ENCODE measurements around the gene BDKRB2. TPM values are rescaled to one million over a fixed set of nuclear protein-coding genes. Genes with fewer than 3 reads are reported as not detected.

Gene BDKRB2
- polyA plus RNA-seq, 1 donor from 2014 or later: not detected

GRCh38 chr14:96237641-96238040 is 33.0 kb downstream of the BDKRB2 start:
- Histone ChIP-seq H2AFZ (ENCODE audit: low read depth, low read length) (no peak overlapping the region), H3K36me3 (ENCODE audit: insufficient read depth, low read length) (no peaks in the 10 kb centered on the region), H3K27me3 (ENCODE audit: insufficient read depth, low read depth, low read length) (no peaks in the 10 kb centered on the region), H4K20me1 (ENCODE audit: insufficient read depth) (no peaks in the 10 kb centered on the region), H3K9me2 (ENCODE audit: insufficient read depth, low read length) (no peaks in the 10 kb centered on the region), H3K4me3 (ENCODE audit: low read length) (no peak overlapping the region), H3K27ac (ENCODE audit: low read length) (no peak overlapping the region), H3K4me2 (ENCODE audit: low read length) (no peak overlapping the region), H3F3A (ENCODE audit: insufficient read depth, low read length, poor library complexity, severe bottlenecking) (no peaks in the 10 kb centered on the region), H3K9ac (ENCODE audit: low read length) (no peak overlapping the region), H3K79me2 (replicated peaks; ENCODE audit: insufficient read depth, low read length) (no peaks in the 10 kb centered on the region), H3K9me3 (ENCODE audit: low read length) (no peaks in the 10 kb centered on the region)
- TF ChIP-seq REST (IDR thresholded peaks at IDR 0.05; ENCODE audit: borderline replicate concordance): no peak
- TF ChIP-seq EP300 (conservative IDR thresholded peaks at IDR 0.05; ENCODE audit: poor library complexity, severe bottlenecking): no peak
- TF ChIP-seq MXI1 (conservative IDR thresholded peaks at IDR 0.05; ENCODE audit: poor library complexity, severe bottlenecking): no peak
- TF ChIP-seq TAF1 (IDR thresholded peaks at IDR 0.05; ENCODE audit: low read depth): no peak
- TF ChIP-seq CTCF (IDR thresholded peaks at IDR 0.05; ENCODE audit: poor library complexity, severe bottlenecking): no peak
- TF ChIP-seq RAD21 (conservative IDR thresholded peaks at IDR 0.05): no peak

- no peaks in the 10 kb centered on the region for H3F3A ChIP-seq (ENCODE audit: insufficient read depth, low read length, poor library complexity, severe bottlenecking)
- no peaks in the 10 kb centered on the region for H3K36me3 ChIP-seq (ENCODE audit: insufficient read depth, low read length)
- no peaks in the 10 kb centered on the region for H3K27me3 ChIP-seq (ENCODE audit: insufficient read depth, low read depth, low read length)
- no peaks in the 10 kb centered on the region for H3K9me2 ChIP-seq (ENCODE audit: insufficient read depth, low read length)
- no peak overlapping the region for H3K9ac ChIP-seq (ENCODE audit: low read length)
- H3K27ac ChIP-seq (ENCODE audit: low read length): no peak overlapping the region
- H3K4me3 ChIP-seq (ENCODE audit: low read length): no peak overlapping the region
- TF ChIP-seq MXI1 (conservative IDR thresholded peaks at IDR 0.05; ENCODE audit: poor library complexity, severe bottlenecking) (no peak), EP300 (conservative IDR thresholded peaks at IDR 0.05; ENCODE audit: poor library complexity, severe bottlenecking) (no peak), SMC3 (conservative IDR thresholded peaks at IDR 0.05; ENCODE audit: poor library complexity) (no peak), CTCF (IDR thresholded peaks at IDR 0.05; ENCODE audit: poor library complexity, severe bottlenecking) (no peak), TAF1 (IDR thresholded peaks at IDR 0.05; ENCODE audit: low read depth) (no peak), POLR2AphosphoS5 (IDR thresholded peaks at IDR 0.05) (no peak), RAD21 (conservative IDR thresholded peaks at IDR 0.05) (no peak), EZH2 (IDR thresholded peaks at IDR 0.05; ENCODE audit: borderline replicate concordance, insufficient read depth, low read length, poor library complexity, severe bottlenecking) (no peak), REST (IDR thresholded peaks at IDR 0.05; ENCODE audit: borderline replicate concordance) (no peak)
- H2AFZ ChIP-seq (ENCODE audit: low read depth, low read length): no peak overlapping the region
- no peak overlapping the region for H3K4me2 ChIP-seq (ENCODE audit: low read length)
- no peaks in the 10 kb centered on the region for H3K9me3 ChIP-seq (ENCODE audit: low read length)
- H4K20me1 ChIP-seq (ENCODE audit: insufficient read depth): no peaks in the 10 kb centered on the region
- no peaks in the 10 kb centered on the region for H3K79me2 ChIP-seq (replicated peaks; ENCODE audit: insufficient read depth, low read length)
Measured at GRCh38 chr14:96238676-96239265, 34.1 kb downstream of the BDKRB2 start.
